Stimulated activated CD4-positive, alpha-beta T cell treated with anti-CD3 and anti-CD28 coated beads, TNF-alpha, amount 100 ng/mL, for 1 hour (primary cell): Measurements from ENCODE around the gene NIPAL4.

Source experiments
- DNase-seq, 3 donors: peaks; one replicate each; pipeline ENCODE4 v3.0.0-alpha.2; 2020; ENCODE audit warnings: low read depth in 3 of 3, low spot score in 1 of 3

NIPAL4 gene

GRCh38 chr5:157485340-157485739 is 25.3 kb downstream of the NIPAL4 start:
- DNase-seq: no peak

- DNase-seq: no peak
Measured at GRCh38 chr5:157485811-157486210, 25.8 kb downstream of the NIPAL4 start.

- no peak for DNase-seq
Measured at GRCh38 chr5:157486221-157486681, 26.2 kb downstream of the NIPAL4 start.

DNA sequence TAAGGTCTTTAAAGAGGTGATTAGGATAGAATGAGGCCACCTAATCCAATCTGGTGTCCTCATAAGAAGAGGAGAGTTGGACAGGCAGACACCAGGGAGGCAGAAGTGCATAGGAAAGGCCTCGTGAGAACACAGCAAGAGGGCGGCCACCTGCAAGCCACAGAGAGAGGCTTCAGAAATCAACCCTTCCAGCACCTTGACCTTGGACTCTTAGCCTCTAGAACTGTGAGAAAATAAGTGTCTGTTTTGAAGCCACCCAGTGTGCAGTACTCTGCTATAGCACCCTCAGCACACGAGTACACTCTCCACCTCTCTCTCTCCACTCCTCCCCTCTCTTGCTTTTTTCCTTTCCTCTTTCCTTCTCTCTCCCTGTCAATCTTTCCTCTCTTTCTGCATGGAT is 26.8 kb downstream of the NIPAL4 start:
- DNase-seq: no peak

DNA sequence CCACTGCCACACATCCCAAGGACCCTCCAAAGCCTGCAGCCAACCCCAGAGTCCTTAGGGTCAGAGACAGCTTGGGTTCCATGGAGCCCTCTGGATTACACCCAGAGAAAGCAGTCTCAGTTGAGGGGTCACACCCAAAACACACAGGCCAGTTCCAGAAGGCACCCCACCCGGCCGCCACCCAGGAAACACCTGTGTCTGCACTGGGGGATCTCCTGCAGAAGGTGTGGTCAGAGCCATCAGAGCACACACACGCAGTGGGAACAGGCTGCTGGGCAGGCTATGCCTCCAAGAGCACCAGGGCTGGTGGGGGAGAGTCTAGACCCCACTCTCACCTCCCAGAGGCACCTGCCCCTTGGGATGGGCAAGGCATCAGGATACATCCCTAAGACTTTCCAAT is 27.3 kb downstream of the NIPAL4 start:
- no peak for DNase-seq

- no peak for DNase-seq
Measured at GRCh38 chr5:157491471-157491995, 31.5 kb downstream of the NIPAL4 start.

- DNase-seq: no peak
Measured at GRCh38 chr5:157492886-157493285, 32.9 kb downstream of the NIPAL4 start.

GRCh38 chr5:157494178-157494832 is 34.3 kb downstream of the NIPAL4 start:
- DNase-seq: no peak

DNA sequence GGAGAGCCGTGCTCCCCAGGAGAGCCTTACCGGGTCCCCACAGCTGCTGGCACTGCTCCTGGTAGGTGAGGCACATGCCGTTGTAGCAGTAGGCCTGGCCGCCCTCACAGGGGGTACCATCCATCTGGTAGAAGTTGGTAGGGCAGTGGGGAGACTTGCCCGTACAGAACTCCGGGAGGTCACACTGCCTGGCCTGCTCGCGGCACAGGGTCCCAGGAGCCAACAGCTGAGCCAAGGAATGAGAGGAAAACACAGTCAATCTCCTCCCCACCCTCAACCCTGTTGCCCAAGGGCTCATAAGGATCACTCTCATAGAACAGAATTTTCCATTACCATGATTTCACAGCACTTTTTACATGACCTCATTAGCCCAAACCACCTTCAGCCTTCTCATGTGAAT is 36.9 kb downstream of the NIPAL4 start:
- DNase-seq: no peak

GRCh38 chr5:157497875-157498611 is 38.0 kb downstream of the NIPAL4 start:
- no peak for DNase-seq

DNA sequence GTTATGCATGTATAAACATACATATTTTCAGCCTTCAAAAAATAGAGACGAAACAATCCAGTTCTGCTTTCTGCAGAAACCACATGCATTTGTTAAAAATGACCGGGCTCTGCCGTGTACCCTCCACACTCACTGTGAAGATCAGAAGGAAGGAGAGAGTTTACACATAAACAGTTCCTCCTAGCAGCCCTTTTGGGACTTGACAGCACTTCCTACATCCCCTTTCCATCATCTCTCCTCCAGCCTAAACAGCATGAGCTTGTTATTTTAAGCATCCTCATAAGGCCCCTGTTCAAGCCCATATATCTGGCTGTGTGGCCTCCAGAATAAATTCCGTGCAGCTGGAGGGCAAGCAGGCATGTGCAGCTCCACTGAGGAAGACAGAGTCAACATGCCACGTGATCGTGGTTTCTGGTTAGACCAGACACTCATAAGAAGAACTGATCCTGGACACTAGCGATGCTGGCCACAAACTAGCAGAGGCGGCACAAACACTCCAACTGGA is 42.2 kb downstream of the NIPAL4 start:
- no peak for DNase-seq

DNA sequence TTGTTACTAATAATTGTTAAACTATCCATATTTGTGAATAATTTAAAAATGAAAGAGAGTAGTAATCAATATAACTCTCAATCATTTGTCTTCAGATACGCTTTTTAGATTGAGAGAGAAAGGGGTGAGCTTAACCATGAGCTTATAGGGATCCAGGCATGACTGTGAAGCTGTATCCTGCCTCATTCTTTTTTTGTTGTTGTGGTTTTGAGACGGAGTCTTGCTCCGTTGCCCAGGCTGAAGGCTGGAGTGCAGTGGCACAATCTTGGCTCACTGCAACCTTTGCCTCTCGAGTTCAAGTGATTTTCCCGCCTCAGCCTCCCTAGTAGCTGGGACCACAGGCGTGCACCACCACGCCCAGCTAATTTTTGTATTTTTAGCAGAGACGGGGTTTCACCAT is 44.0 kb downstream of the NIPAL4 start:
- DNase-seq: no peak

GRCh38 chr5:157505496-157505895 is 45.5 kb downstream of the NIPAL4 start:
- no peak for DNase-seq

GRCh38 chr5:157506066-157506590 is 46.1 kb downstream of the NIPAL4 start:
- no peak for DNase-seq

DNA sequence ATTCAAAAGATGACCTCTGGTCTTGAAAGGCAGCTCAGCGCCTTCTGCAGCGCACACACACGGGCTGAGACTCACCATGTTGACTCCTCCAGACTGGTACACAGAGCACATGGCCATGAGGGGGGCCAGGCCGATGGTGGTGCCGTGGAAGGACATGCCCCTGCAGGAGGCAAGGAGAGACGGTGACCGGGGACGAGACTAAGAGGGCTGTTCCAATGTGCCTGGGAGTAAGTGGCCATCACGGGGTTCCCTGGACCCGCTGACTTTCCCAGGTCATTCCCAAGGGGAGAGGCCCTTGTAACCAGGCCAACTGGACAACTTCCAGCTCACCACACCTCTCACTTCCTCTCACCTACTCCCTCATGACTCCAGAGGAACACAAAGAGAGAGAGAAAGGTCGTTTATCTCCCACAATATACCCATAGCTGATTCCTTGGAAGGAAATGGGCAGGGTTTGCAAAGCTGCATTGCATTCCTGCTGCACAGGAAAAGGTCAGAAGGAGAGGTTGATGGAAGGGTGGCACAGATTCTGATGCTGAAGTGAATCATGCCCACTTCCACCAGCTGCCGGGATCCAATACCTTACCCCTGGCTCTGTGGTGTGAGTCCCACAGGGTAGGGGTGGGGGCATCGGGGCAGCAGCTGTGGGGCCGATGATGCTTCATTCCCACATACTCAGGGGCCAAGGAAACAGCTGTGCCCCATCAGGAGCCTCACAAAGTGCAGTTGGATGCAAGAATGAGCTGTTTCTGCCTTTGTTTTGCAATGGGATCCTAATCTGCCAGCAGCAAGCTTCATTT is 47.2 kb downstream of the NIPAL4 start:
- DNase-seq: no peak

DNA sequence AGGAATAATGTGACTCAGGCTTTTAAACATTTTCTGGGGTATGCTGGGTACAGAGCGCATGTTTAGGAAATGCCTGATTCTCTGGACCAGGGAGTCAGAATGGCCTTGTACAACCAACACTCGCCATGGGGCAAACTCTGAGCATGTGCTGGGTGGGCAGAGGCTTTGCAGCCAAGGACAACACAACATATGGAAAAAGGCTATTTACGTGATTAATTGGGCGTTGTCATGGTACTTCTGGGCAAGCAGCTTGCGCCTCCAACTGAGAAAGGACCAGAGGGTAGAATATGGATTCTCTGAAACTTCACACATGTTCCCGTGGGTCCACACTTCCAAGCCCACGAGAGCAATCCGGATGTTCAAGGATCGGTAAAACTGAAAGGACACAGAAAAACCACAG is 49.1 kb downstream of the NIPAL4 start:
- DNase-seq: no peak

DNA sequence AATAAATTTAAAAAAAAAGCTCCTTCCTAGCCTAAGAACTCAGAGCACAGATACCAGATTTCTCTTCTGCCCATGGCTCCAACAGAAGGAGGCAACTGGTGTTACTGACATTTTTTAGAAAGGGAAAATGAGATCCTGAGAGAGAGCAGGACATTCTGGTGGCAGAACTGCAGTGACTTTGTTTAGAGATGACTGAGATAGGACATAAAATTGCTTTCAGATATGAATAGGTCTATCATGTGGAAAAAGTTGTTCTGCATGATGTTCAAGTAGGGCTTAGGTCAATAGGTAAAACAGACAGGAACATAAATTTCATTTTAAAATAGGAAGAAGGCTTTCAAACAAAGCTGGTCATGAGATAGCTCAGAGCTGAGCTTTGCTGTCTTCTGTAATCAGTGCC is 49.6 kb downstream of the NIPAL4 start:
- no peak for DNase-seq

- no peak for DNase-seq
Measured at GRCh38 chr5:157510682-157511081, 50.7 kb downstream of the NIPAL4 start.

- DNase-seq: no peak
Measured at GRCh38 chr5:157511651-157512644, 51.9 kb downstream of the NIPAL4 start.

DNA sequence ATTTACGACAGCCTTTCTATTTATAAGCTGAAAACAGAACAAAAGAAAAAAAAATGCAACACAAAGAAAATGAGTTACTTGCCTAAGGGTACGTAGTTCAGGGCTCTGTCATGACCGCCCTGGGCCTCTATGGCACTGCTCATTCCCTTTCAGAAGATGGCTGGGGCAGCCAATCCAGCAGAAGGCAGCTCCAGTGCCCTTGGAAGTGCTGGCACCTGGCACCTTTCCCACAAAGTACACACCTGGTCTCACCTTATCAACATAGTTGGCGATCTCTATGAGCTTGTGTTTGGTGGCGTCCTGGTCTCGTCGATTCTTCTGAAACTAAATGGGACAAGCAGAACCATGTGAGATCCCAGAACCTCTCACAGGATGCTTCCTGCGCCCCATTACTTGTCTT is 53.2 kb downstream of the NIPAL4 start:
- DNase-seq: no peak
